Mesothelial cell of epicardium (in vitro differentiated cells): ENCODE data around the gene OTOA. TPM values are rescaled to one million over a fixed set of nuclear protein-coding genes. Genes with fewer than 3 reads are reported as not detected.
"Not testable (repeated sequence)": the region's sequence is repeated elsewhere in the genome, so short reads cannot be mapped to it uniquely, and the experiment has no call there.

Experiments
- DNase-seq, 2 experiments: peaks; one replicate each; pipeline ENCODE4 v3.0.0; 2021; ENCODE audit warnings: low spot score in 2 of 2; ENCODE audit not compliant: unreplicated experiment in 2 of 2
- H3K27ac Mint-ChIP-seq: 2 replicates; pipeline ENCODE4 v1.8.0; 2021; ENCODE audit warnings: mixed read lengths
- H3K27me3 Mint-ChIP-seq: 2 replicates; pipeline ENCODE4 v1.8.0; 2021; ENCODE audit warnings: low read depth, mixed read lengths
- H3K36me3 Mint-ChIP-seq: 2 replicates; pipeline ENCODE4 v1.8.0; 2021; ENCODE audit warnings: mixed read lengths
- H3K4me1 Mint-ChIP-seq: 2 replicates; pipeline ENCODE4 v1.8.0; 2021; ENCODE audit warnings: mixed read lengths
- H3K4me3 Mint-ChIP-seq: 2 replicates; pipeline ENCODE4 v1.8.0; 2021; ENCODE audit warnings: mild to moderate bottlenecking, moderate library complexity, mixed read lengths
- H3K9me3 Mint-ChIP-seq: 2 replicates; pipeline ENCODE4 v1.8.0; 2021; ENCODE audit warnings: mixed read lengths
- CTCF ChIP-seq: fragments of 200-600 bp; sonication (generic); IDR thresholded peaks from one replicate; pipeline ENCODE4 v1.5.0; 2021; ENCODE audit warnings: antibody characterized with exemption; ENCODE audit not compliant: unreplicated experiment
- total RNA-seq: library from RNA; stranded (reverse); gene quantifications from 3 replicates; pipeline ENCODE4 v1.2.1, GENCODE V29; 2021

Gene OTOA
- total RNA-seq, 1 donor from 2014 or later = 0.25 TPM

- H3K4me1 Mint-ChIP-seq, DNase-seq, H3K4me3 Mint-ChIP-seq, H3K27ac Mint-ChIP-seq, H3K9me3 Mint-ChIP-seq, H3K27me3 Mint-ChIP-seq, H3K36me3 Mint-ChIP-seq: not testable (repeated sequence)
Measured at GRCh38 chr16:21768810-21769209, 105.0 kb downstream of the OTOA start.

GRCh38 chr16:21769284-21769683, 105.5 kb downstream of the OTOA start:
- H3K36me3 Mint-ChIP-seq, H3K4me3 Mint-ChIP-seq, DNase-seq, H3K9me3 Mint-ChIP-seq, H3K4me1 Mint-ChIP-seq, H3K27ac Mint-ChIP-seq, H3K27me3 Mint-ChIP-seq: not testable (repeated sequence)

- H3K27me3 Mint-ChIP-seq, H3K36me3 Mint-ChIP-seq, H3K4me3 Mint-ChIP-seq, H3K9me3 Mint-ChIP-seq, H3K27ac Mint-ChIP-seq, DNase-seq, H3K4me1 Mint-ChIP-seq: not testable (repeated sequence)
Measured at GRCh38 chr16:21770584-21770983, 106.8 kb downstream of the OTOA start.

- H3K4me3 Mint-ChIP-seq, DNase-seq, H3K36me3 Mint-ChIP-seq, H3K27ac Mint-ChIP-seq, H3K9me3 Mint-ChIP-seq, H3K4me1 Mint-ChIP-seq, H3K27me3 Mint-ChIP-seq: not testable (repeated sequence)
Measured at GRCh38 chr16:21772547-21773206, 108.9 kb downstream of the OTOA start.

GRCh38 chr16:21773207-21773553, 109.4 kb downstream of the OTOA start:
- DNase-seq, H3K36me3 Mint-ChIP-seq, H3K9me3 Mint-ChIP-seq, H3K27ac Mint-ChIP-seq, H3K4me1 Mint-ChIP-seq, H3K4me3 Mint-ChIP-seq, H3K27me3 Mint-ChIP-seq: not testable (repeated sequence)

GRCh38 chr16:21780525-21780924, 116.8 kb downstream of the OTOA start:
- not testable (repeated sequence) for H3K4me3 Mint-ChIP-seq, H3K27ac Mint-ChIP-seq, H3K9me3 Mint-ChIP-seq, H3K36me3 Mint-ChIP-seq, DNase-seq, H3K4me1 Mint-ChIP-seq, H3K27me3 Mint-ChIP-seq

- not testable (repeated sequence) for H3K9me3 Mint-ChIP-seq, H3K36me3 Mint-ChIP-seq, DNase-seq, H3K27ac Mint-ChIP-seq, H3K4me1 Mint-ChIP-seq, H3K4me3 Mint-ChIP-seq, H3K27me3 Mint-ChIP-seq
Measured at GRCh38 chr16:21790506-21790905, 126.7 kb downstream of the OTOA start.

GRCh38 chr16:21793310-21793709, 129.5 kb downstream of the OTOA start:
- H3K4me3 Mint-ChIP-seq = not testable (repeated sequence)

GRCh38 chr16:21798601-21799000, 134.8 kb downstream of the OTOA start:
- not testable (repeated sequence) for H3K4me1 Mint-ChIP-seq, H3K9me3 Mint-ChIP-seq, H3K27ac Mint-ChIP-seq, H3K27me3 Mint-ChIP-seq, H3K36me3 Mint-ChIP-seq, DNase-seq, H3K4me3 Mint-ChIP-seq

More at GRCh38 chr16:21793310-21793709, 129.5 kb downstream of the OTOA start:
- not testable (repeated sequence) for H3K27me3 Mint-ChIP-seq, H3K9me3 Mint-ChIP-seq, DNase-seq, H3K27ac Mint-ChIP-seq, H3K36me3 Mint-ChIP-seq, H3K4me1 Mint-ChIP-seq

- not testable (repeated sequence) for H3K27ac Mint-ChIP-seq, DNase-seq, H3K9me3 Mint-ChIP-seq, H3K36me3 Mint-ChIP-seq, H3K27me3 Mint-ChIP-seq, H3K4me1 Mint-ChIP-seq, H3K4me3 Mint-ChIP-seq
- TF ChIP-seq CTCF = peak; percentile 46
Measured at GRCh38 chr16:21801538-21802374, 138.0 kb downstream of the OTOA start.

- H3K9me3 Mint-ChIP-seq, H3K36me3 Mint-ChIP-seq, H3K4me1 Mint-ChIP-seq, H3K4me3 Mint-ChIP-seq, H3K27me3 Mint-ChIP-seq, H3K27ac Mint-ChIP-seq, DNase-seq: not testable (repeated sequence)
Measured at GRCh38 chr16:21802375-21802663, 138.6 kb downstream of the OTOA start.
